ENCODE results near the gene KRTAP4-7.
"Not testable (repeated sequence)": the region's sequence is repeated elsewhere in the genome, so short reads cannot be mapped to it uniquely, and the experiment has no call there.

KRTAP4-7 gene

GRCh38 chr17:41084100-41084856 is at the start of gene KRTAP4-7:
KRTAP4-7 (plus strand) TSS chr17:41084150; CDS start chr17:41084207, 57 bp downstream.
- DNase-seq (ENCODE audit: low spot score): not testable (repeated sequence)

GRCh38 chr17:41034346-41034935 is 49.5 kb upstream of the KRTAP4-7 start, which contains the start of gene KRTAP1-3:
KRTAP1-3 (minus strand) TSS chr17:41034874; CDS start chr17:41034821, 53 bp downstream.
- DNase-seq (ENCODE audit: low spot score): not testable (repeated sequence)

DNA sequence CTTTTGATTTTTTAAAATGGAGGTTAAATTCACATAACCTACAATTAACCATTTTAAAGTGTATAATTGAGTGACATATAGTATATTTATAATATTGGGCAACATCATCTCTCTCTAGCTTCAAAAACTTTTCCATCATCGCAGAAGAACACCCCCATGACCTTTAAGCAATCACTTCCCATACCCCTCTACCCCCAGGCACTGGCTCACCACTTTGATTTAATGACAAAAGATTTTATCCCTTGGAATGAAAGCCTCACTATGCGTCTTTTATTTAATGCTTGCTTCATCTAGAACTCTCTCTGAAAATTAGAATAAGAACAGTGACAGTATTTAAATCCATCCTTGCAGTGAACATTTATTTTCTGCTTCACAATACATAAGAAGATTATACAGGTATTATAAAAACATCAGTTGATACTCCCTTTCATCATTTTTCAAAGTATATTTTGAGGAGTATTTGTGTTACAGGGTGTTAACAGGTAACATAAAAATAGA is 46.0 kb upstream of the KRTAP4-7 start:
- no peak for DNase-seq (ENCODE audit: low spot score)

GRCh38 chr17:41040783-41041571 is 43.0 kb upstream of the KRTAP4-7 start, which contains the start of gene KRTAP1-1:
KRTAP1-1 (minus strand) TSS chr17:41041450; CDS start chr17:41041397, 53 bp downstream.
- not testable (repeated sequence) for DNase-seq (ENCODE audit: low spot score)

GRCh38 chr17:41042953-41043352 is 41.0 kb upstream of the KRTAP4-7 start:
- DNase-seq (ENCODE audit: low spot score): no peak

GRCh38 chr17:41046735-41047465 is 37.0 kb upstream of the KRTAP4-7 start, which contains the start of gene KRTAP2-1:
KRTAP2-1 (minus strand) TSS chr17:41047316; CDS start chr17:41047267, 49 bp downstream.
- not testable (repeated sequence) for DNase-seq (ENCODE audit: low spot score)

GRCh38 chr17:41048441-41048840 is 35.5 kb upstream of the KRTAP4-7 start:
- no peak for DNase-seq (ENCODE audit: low spot score)

DNA sequence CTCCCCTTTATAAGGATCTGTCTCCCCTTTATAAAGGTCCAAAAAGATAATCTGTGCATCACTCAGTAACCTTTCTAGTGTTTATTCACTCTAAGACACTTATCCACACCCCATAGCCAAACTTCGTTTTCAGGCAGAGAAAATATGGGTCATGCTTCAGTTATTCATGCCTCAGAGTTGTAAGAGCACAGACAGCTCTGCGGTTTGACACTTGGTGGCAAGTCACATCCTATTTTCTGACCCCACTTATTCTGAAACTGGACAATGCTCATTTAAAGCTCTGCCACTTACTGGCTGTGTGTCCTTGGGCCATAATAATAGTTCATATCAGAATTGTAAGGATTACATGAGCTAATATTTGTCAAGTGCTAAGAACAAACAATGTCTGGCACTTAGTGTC is 34.8 kb upstream of the KRTAP4-7 start:
- DNase-seq (ENCODE audit: low spot score): no peak

GRCh38 chr17:41052566-41052965 is 31.4 kb upstream of the KRTAP4-7 start:
- no peak for DNase-seq (ENCODE audit: low spot score)

GRCh38 chr17:41054025-41054424 is 29.9 kb upstream of the KRTAP4-7 start:
- DNase-seq (ENCODE audit: low spot score): no peak

DNA sequence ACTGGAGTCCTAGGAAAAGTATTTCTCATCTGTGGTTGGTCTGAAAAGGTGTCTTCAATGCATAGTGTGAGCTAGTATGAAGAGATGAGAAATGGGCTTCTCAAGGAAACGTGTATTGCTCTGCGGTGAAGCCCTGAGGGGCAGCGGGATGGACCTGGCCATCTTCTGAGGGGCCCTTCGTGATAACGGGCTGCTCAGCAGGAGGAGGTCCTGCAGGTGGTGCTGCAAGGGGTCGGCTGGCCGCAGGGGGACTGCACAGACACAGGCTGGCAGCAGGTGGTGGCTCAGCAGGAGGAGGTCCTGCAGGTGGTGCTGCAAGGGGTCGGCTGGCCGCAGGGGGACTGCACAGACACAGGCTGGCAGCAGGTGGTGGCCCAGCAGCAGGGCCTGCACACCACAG is 29.4 kb upstream of the KRTAP4-7 start:
- not testable (repeated sequence) for DNase-seq (ENCODE audit: low spot score)

- not testable (repeated sequence) for DNase-seq (ENCODE audit: low spot score)
Observed at GRCh38 chr17:41055130-41055529, 28.8 kb upstream of the KRTAP4-7 start, which contains the start of gene KRTAP2-2. KRTAP2-2 (minus strand) TSS chr17:41055230; CDS start chr17:41055211, 19 bp downstream.

DNA sequence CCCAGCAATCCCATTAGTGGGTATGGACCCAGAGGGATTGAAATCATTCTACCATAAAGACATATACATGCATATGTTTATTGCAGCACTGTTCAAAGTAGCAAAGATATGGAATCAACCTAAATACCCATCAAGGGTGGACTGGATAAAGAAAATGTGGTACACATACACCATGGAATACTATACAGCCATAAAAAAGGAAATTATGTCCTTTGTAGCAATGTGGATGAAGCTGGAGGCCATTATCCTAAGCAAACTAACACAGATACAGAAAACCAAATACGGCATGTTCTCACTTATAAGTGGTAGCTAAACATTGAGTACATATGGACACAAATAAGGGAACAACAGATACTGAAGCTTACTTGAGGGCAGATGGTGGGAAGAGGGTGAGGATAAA is 26.4 kb upstream of the KRTAP4-7 start:
- no peak for DNase-seq (ENCODE audit: low spot score)

GRCh38 chr17:41058741-41059140 is 25.2 kb upstream of the KRTAP4-7 start:
- DNase-seq (ENCODE audit: low spot score): no peak

GRCh38 chr17:41059276-41060051 is 24.5 kb upstream of the KRTAP4-7 start:
- DNase-seq (ENCODE audit: low spot score): not testable (repeated sequence)

- no peak for DNase-seq (ENCODE audit: low spot score)
Observed at GRCh38 chr17:41060052-41060604, 23.8 kb upstream of the KRTAP4-7 start, which contains the start of gene KRTAP2-3. KRTAP2-3 (minus strand) TSS chr17:41060114; CDS start chr17:41060050, 64 bp downstream.

GRCh38 chr17:41061964-41062363 is 22.0 kb upstream of the KRTAP4-7 start:
- DNase-seq (ENCODE audit: low spot score): no peak

- no peak for DNase-seq (ENCODE audit: low spot score)
Observed at GRCh38 chr17:41063449-41063848, 20.5 kb upstream of the KRTAP4-7 start.

DNA sequence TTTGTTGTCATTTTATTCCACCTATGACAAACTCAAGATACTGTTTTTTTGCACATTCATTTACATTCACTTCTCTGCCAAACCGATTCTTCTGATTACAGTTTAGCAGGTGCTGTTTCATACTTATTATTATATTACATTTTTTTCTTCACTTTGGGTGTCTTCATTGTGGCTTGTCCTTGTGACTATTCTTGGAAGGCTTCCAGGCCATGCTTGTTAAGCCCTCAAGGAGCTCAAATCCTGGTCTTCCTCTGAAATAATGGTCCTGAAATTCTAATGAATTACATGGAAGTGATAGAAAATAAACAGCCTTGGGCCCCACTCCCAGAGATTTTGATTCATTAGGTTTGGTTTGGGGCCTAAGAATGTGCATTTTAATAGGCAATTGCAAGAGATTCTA is 19.6 kb upstream of the KRTAP4-7 start:
- DNase-seq (ENCODE audit: low spot score): no peak

Data from activated CD4-positive, alpha-beta T cell treated with anti-CD3 and anti-CD28 coated beads, Interleukin-2, Interleukin-4, amounts not matched to agents 100 ng/mL and 50 ng/mL, durations not matched to agents 16 hours and 8 hours (primary cell).